IPS-20b (cell line): ENCODE results near the gene TMEM164.

Experiments used
- H3K27ac ChIP-seq: one replicate; pipeline ENCODE4 v1.5.1; 2013; ENCODE audit warnings: low read length
- H3K27me3 ChIP-seq: 2 replicates; pipeline ENCODE4 v1.6.1; 2013; ENCODE audit warnings: mild to moderate bottlenecking, low read length, inconsistent platforms; ENCODE audit not compliant: insufficient read depth
- H3K36me3 ChIP-seq: 2 replicates; pipeline ENCODE4 v1.6.1; 2013; ENCODE audit warnings: low read depth, mild to moderate bottlenecking, inconsistent platforms, low read length, moderate library complexity; ENCODE audit not compliant: insufficient read depth
- H3K4me1 ChIP-seq: 2 replicates; pipeline ENCODE4 v1.6.1; 2013; ENCODE audit warnings: mild to moderate bottlenecking, control low read depth, inconsistent platforms, low read length, moderate library complexity; ENCODE audit not compliant: insufficient read depth
- H3K4me3 ChIP-seq: 2 replicates; pipeline ENCODE4 v1.5.1; 2013; ENCODE audit warnings: mild to moderate bottlenecking, low read length, inconsistent platforms
- H3K9ac ChIP-seq: 2 replicates; pipeline ENCODE4 v1.6.1; 2013; ENCODE audit warnings: low read depth, mild to moderate bottlenecking, inconsistent platforms, low read length, moderate library complexity
- H3K9me3 ChIP-seq: 2 replicates; pipeline ENCODE4 v1.6.1; 2013; ENCODE audit warnings: mild to moderate bottlenecking, low read depth, low read length, inconsistent platforms; ENCODE audit not compliant: insufficient read depth

TMEM164 gene

DNA sequence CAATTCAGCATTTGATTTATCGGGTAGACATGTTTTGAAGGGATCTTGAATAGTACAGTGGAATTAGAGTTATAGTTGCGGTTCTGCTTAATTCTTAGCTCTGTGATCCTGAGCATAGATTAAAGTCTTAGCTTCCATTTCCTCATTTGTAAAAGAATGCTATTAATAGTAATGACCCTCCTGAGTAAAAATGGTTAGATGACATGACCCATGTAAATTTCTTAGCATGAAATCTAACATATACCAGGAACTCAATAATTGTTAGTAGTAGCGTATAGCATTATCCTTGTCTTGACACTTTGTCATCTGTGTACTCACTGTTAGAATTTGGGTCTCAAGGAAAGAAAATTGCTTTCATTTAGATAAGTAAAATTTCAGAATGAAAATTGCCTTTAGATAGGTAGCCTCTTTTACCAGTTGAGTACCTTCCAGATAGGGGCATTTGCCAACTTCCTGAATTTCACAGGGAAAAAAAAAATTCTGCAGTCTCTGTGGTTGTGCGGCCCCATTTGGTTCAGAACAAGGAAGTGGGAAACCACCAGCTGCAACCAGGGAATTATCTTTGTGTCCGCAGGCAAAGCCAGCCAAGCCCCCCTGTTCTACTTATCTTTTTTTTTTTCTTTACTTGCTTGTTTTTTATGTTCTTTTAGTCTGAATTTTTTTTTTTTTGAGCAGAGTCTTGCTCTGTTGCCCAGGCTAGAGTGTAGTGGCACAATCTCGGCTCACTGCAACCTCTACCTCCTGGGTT lies 86.9 kb downstream of the TMEM164 start:
- H3K9ac ChIP-seq = no peak overlapping the region
- H3K27ac ChIP-seq = no peak overlapping the region
- H3K36me3 ChIP-seq = no peaks in the 10 kb centered on the region
- H3K9me3 ChIP-seq = no peaks in the 10 kb centered on the region
- H3K27me3 ChIP-seq = no peaks in the 10 kb centered on the region
- no peaks in the 10 kb centered on the region for H3K4me1 ChIP-seq
- H3K4me3 ChIP-seq = no peak overlapping the region

DNA sequence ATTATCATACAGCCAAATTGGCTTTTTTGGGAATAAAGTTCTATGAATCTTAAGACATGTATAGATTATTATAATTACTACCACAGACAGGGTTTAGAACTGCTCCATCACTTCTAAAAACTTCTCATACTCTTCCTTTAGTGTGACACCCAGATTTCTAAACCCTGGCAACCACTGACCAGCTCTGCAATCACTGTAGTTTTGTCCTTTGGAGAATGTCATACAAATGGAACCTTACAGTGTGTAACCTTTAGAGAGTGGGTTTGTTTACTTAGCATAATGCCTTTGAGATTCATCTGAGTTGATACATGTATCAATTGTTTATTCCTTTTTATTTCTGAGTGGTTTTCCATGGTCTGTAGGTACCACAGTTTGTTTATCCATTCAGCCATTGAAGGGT lies 95.0 kb downstream of the TMEM164 start:
- Histone ChIP-seq H3K4me1 (peaks cover 2% of the 10 kb centered on the region; the same call in 1 of the 2 replicates), H3K36me3 (no peaks in the 10 kb centered on the region), H3K4me3 (no peak overlapping the region), H3K27me3 (no peaks in the 10 kb centered on the region), H3K27ac (no peak overlapping the region), H3K9me3 (no peaks in the 10 kb centered on the region), H3K9ac (no peak overlapping the region)

DNA sequence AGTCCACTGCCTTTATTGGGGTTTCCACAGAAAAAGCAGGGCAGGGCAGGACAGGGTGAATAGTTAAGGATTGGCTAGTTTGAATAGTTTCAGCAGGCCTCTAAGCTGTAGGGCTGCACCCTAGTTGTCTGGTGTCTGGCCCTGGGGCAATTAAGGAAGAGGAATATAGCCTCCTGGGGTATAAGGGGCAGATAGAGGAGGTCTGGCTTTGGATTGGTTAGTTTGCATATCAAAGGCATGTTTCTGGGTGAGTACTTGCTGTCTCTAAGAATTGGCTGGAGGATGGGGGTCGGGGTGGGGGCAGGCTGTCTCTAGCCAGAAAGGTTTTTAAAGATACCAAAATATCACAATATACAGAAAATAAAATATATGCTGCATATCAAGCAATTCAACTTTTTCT lies 100.4 kb downstream of the TMEM164 start:
- Histone ChIP-seq H3K9ac (no peak overlapping the region), H3K4me3 (no peak overlapping the region), H3K36me3 (no peaks in the 10 kb centered on the region), H3K4me1 (peaks cover 4% of the 10 kb centered on the region; the same call in 1 of the 2 replicates), H3K9me3 (no peaks in the 10 kb centered on the region), H3K27ac (no peak overlapping the region), H3K27me3 (no peaks in the 10 kb centered on the region; the same call in 1 of the 2 replicates)

DNA sequence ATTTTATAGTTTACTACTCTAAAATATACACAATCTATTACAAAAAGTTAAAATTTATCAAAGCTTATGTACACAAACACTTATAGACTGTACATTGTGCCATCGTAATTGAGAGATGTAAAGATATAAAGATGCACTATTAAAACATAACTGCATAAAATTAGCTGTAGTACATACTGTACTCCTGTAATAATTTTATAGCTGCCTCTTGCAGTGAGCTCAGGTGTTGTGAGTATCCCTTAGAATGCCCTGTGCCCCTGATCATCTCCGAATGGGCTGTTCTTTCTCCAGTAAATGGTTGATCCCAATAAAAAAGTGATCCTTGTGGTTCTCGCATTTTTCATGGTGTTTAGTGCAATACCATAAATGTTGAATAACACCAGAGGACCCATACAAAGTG lies 101.2 kb downstream of the TMEM164 start:
- H3K36me3 ChIP-seq = no peaks in the 10 kb centered on the region
- H3K9ac ChIP-seq = no peak overlapping the region
- peaks cover 4% of the 10 kb centered on the region; the same call in 1 of the 2 replicates for H3K4me1 ChIP-seq
- no peak overlapping the region for H3K27ac ChIP-seq
- no peaks in the 10 kb centered on the region for H3K9me3 ChIP-seq
- no peaks in the 10 kb centered on the region; the same call in 1 of the 2 replicates for H3K27me3 ChIP-seq
- no peak overlapping the region for H3K4me3 ChIP-seq

DNA sequence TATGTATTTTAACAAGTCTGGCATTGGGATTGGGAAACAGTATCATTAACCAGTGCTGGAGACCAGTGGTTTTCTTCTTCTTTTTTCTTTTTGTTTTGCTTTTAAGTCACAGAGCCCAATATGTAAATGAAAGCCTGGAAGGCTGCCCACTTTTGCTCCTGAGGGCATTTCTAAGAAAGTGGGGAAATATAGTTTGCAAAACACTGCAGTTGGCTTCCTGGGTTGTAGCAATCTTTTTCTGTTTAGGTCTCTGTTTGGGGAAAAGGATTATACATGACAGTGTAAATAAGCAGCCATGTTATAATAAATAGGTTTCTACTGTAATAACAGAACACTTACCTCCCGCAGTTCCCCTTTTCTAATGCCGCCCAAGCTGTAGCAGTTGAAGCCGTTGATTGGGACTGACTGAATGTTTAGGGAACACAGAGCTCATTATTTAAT lies 105.5 kb downstream of the TMEM164 start:
- Histone ChIP-seq H3K27ac (no peak overlapping the region), H3K36me3 (no peaks in the 10 kb centered on the region), H3K9ac (no peak overlapping the region), H3K27me3 (no peaks in the 10 kb centered on the region; the same call in 1 of the 2 replicates), H3K9me3 (no peaks in the 10 kb centered on the region), H3K4me1 (no peaks in the 10 kb centered on the region), H3K4me3 (no peak overlapping the region)

DNA sequence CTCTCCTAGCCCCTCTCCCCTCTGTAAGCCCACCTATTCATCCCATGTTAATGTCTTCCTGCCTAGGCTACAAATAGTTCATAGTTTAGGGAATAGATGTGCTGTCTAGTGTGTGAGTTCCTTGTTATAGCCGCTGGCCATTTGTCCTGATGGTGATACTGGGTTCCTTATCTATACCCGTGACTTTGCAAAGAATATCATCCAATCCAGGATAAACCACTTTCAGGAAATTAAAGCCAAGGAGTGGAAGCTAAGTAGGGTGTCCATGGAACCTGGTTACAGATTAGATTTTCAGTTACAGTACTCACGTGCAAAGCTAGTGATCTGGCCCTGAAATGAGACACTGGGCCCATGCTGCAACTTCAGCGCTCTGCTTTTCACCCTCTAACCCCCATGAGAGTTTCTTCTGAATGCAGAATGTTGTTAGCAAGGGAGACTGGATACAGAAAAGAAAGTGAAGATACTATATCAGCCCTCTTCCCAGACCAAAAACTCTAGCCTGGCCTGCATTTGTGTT lies 111.4 kb downstream of the TMEM164 start:
- H3K36me3 ChIP-seq = no peaks in the 10 kb centered on the region
- no peak overlapping the region for H3K27ac ChIP-seq
- H3K4me1 ChIP-seq = no peaks in the 10 kb centered on the region
- H3K4me3 ChIP-seq = no peak overlapping the region
- no peaks in the 10 kb centered on the region for H3K27me3 ChIP-seq
- H3K9me3 ChIP-seq = no peaks in the 10 kb centered on the region
- H3K9ac ChIP-seq = no peak overlapping the region

DNA sequence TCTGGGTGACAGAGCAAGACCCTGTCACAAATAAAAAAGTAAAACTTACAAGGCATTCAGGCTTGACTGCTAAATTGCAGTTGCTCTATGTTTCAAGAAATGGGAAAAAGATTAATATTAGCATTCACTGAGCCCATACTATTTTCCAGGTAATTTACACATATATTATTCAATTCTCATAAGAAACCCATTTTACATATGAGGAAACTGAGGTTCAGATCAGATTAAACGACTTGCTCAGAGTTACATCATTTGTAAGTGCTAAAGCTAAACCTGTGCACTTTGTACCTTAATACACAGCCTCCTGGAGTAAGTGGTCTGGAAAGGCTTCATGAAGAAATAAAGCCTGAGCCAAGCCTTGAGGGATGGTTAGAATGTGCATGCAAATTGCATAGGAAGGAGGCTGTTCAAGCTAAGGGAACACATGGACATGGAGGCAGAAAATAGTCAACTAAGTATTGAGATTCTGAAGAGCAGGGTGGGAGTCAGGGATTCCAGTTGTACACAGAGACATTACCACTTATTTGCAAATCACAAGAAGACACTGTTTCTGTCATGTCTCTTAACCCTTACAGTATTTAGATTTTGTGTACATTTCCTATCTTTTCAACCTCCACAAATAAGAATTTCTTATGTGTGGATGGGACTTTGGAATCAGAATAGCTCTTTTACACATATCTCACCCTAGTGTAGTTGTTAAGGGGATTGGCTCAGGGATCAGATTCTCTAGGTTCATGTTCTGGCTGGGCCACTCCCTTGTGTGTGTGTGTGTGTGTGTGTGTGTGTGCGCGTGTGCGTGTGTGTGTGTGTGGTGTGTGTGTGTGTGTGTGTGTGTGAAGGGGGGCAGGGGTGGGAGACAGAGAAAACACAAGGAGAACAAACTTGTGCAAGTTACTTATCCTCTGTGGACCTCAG lies 113.4 kb downstream of the TMEM164 start:
- no peak overlapping the region for H3K9ac ChIP-seq
- H3K4me3 ChIP-seq = no peak overlapping the region
- no peaks in the 10 kb centered on the region for H3K27me3 ChIP-seq
- H3K27ac ChIP-seq = no peak overlapping the region
- H3K4me1 ChIP-seq = no peaks in the 10 kb centered on the region
- H3K9me3 ChIP-seq = no peaks in the 10 kb centered on the region
- no peaks in the 10 kb centered on the region for H3K36me3 ChIP-seq

DNA sequence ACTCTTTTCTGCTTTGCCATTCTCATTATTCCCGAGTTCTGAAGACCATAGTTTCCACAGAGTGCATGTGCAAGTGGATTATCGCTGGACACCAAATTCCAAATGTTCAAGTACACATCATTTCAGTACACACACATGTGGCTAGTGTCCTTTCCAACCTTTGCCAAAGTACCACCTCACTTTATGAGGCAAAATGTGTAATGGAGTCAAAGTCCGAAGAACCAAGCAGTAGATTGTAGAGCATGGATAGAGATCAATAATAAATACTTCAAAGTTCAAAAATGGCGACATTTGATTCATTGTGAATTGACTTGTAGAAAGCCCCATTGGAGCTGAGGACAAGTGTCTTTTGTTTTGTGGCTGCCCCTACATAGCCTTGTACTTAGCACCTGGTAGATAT lies 115.6 kb downstream of the TMEM164 start:
- Histone ChIP-seq H3K9ac (no peak overlapping the region), H3K4me3 (no peak overlapping the region), H3K27me3 (no peaks in the 10 kb centered on the region), H3K9me3 (no peaks in the 10 kb centered on the region), H3K36me3 (no peaks in the 10 kb centered on the region), H3K27ac (no peak overlapping the region), H3K4me1 (no peaks in the 10 kb centered on the region)

DNA sequence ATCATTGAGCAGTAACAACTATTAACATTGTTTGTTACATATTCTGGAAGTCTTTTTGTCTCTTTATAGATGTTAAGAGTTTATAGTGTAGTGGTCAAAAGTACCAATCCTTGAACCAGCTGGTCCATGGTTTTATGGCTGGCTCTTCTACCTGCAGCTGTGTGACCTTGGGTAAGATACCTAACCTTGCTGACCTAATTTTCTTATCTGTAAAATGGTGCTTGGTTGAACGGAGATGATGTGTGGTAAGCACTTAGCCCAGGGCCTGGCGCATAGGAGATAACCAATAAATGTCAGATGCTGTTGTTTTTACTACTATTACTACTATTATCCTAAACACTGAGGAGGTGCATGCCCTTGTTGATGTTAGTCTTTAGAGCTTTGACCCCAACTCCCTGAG lies 116.6 kb downstream of the TMEM164 start:
- Histone ChIP-seq H3K9ac (no peak overlapping the region), H3K36me3 (no peaks in the 10 kb centered on the region), H3K9me3 (no peaks in the 10 kb centered on the region), H3K4me1 (no peaks in the 10 kb centered on the region), H3K27ac (no peak overlapping the region), H3K4me3 (no peak overlapping the region), H3K27me3 (no peaks in the 10 kb centered on the region)

DNA sequence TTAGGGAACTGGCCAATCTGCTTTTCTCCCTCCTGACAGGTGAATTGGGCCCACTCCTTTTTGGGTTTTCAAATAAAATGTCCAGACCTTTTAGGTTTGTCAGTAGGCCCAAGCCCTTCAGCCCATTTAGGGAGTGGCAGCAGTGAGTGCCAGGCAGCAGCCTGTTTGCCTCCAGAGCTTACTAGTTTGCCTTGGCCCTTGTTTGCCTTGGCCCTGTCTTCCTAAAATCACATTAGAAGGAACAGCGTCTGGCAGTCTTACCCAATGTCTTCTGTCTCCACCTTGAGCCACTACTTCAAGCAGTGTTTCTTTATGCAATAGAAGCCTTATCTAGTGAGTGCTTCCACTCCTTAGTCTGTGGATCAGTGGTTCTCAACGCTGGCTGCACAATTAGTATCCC lies 117.1 kb downstream of the TMEM164 start:
- Histone ChIP-seq H3K9ac (no peak overlapping the region), H3K4me3 (no peak overlapping the region), H3K4me1 (no peaks in the 10 kb centered on the region; the same call in 1 of the 2 replicates), H3K36me3 (no peaks in the 10 kb centered on the region), H3K9me3 (no peaks in the 10 kb centered on the region), H3K27me3 (no peaks in the 10 kb centered on the region), H3K27ac (no peak overlapping the region)

DNA sequence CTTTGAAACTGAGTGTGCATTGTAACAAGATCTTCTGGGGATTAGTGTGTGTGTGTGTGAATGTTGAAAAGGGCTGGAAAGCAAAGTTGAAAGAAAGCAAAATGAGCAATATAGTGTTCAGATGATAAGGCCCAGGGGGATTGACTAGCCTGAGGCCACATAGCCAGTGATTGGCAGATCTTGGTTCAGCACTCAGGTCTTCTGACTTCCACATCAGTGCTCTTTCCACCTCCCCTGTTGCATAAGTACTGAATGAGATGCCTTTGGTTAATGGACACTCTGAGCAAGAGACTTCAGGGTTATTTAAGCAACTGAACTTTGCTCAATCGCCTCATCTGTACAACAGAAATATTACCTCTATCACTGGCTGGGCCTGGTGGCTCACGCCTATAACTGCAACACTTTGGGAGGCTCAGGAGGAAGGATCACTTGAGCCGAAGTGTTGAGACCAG lies 120.4 kb downstream of the TMEM164 start:
- Histone ChIP-seq H3K4me1 (no peaks in the 10 kb centered on the region; the same call in 1 of the 2 replicates), H3K9me3 (no peaks in the 10 kb centered on the region), H3K9ac (no peak overlapping the region), H3K36me3 (no peaks in the 10 kb centered on the region), H3K27ac (no peak overlapping the region), H3K4me3 (no peak overlapping the region), H3K27me3 (no peaks in the 10 kb centered on the region)
